HepG2 (cell line): Measurements from ENCODE around the gene INPP5K. TPM values are rescaled to one million over a fixed set of nuclear protein-coding genes. Genes with fewer than 3 reads are reported as not detected.

Experiments used
- AGO2 ChIP-seq: fragments of 200-400 bp; formaldehyde crosslinking; optimal IDR thresholded peaks from 2 replicates; pipeline ENCODE3; 2017; ENCODE audit warnings: mild to moderate bottlenecking, low read depth, low read length, moderate library complexity
- CBX2 ChIP-seq, 2 experiments: fragments of 200-600 bp in 1 of 2; sonication (generic); formaldehyde crosslinking in 1 of 2; IDR thresholded peaks; 2 replicates each; pipeline versions ENCODE4 v1.7.0 to v1.8.1; 2018 to 2022; ENCODE audit warnings: low read depth in 2 of 2, low read length in 1 of 2, mild to moderate bottlenecking in 1 of 2, missing genetic modification reagents in 1 of 2
- FOXK1 ChIP-seq: sonication (generic); formaldehyde crosslinking; IDR thresholded peaks from 2 replicates; pipeline ENCODE4 v1.4.0; 2020; ENCODE audit warnings: low read depth, missing genetic modification reagents, borderline replicate concordance
- GFI1 ChIP-seq: sonication (generic); formaldehyde crosslinking; IDR thresholded peaks from 2 replicates; pipeline ENCODE4 v1.5.0; 2020; ENCODE audit warnings: missing genetic modification reagents, mild to moderate bottlenecking, borderline replicate concordance
- YEATS2 ChIP-seq: sonication (generic); formaldehyde crosslinking; IDR thresholded peaks from 2 replicates; pipeline ENCODE4 v1.4.0; 2020; ENCODE audit warnings: missing genetic modification reagents, borderline replicate concordance
- ZBTB25 ChIP-seq: IDR thresholded peaks from 2 replicates; pipeline ENCODE4 v1.6.1; 2018; ENCODE audit warnings: missing genetic modification reagents
- ZNF274 ChIP-seq: sonication (generic); formaldehyde crosslinking; IDR thresholded peaks from 2 replicates; pipeline ENCODE4 v1.5.1; 2020; ENCODE audit warnings: mild to moderate bottlenecking, missing genetic modification reagents
- ZNF276 ChIP-seq: sonication (generic); formaldehyde crosslinking; IDR thresholded peaks from 2 replicates; pipeline ENCODE4 v1.4.0; 2020; ENCODE audit warnings: mild to moderate bottlenecking, low read depth, missing genetic modification reagents
- ZNF296 ChIP-seq: sonication (generic); formaldehyde crosslinking; conservative IDR thresholded peaks from 2 replicates; pipeline ENCODE4 v1.5.0; 2020; ENCODE audit warnings: mild to moderate bottlenecking, missing genetic modification reagents
- ZNF574 ChIP-seq: sonication (generic); formaldehyde crosslinking; IDR thresholded peaks from 2 replicates; pipeline ENCODE4 v1.4.0; 2020; ENCODE audit warnings: missing genetic modification reagents
- ZNF670 ChIP-seq: sonication (generic); formaldehyde crosslinking; IDR thresholded peaks from 2 replicates; pipeline ENCODE4 v1.8.0; 2022; ENCODE audit warnings: mild to moderate bottlenecking, missing genetic modification reagents, borderline replicate concordance
- polyA plus RNA-seq, 8 experiments: library from polyadenylated mRNA; depleted of rRNA in 3 of 8; stranded (reverse) in 7 of 8; unstranded in 1 of 8; fragments of >200 nt; fragmentation: Illumina TruSeq in 4 of 8; extraction: Trizol in 4 of 8; gene quantifications; 2 replicates each; pipeline versions ENCODE4 v1.2.1 to v1.2.3, GENCODE V29; 2011 to 2016; ENCODE audit warnings: low read depth in 4 of 8, missing spikeins in 1 of 8, mixed read lengths in 1 of 8; ENCODE audit not compliant: insufficient read depth in 1 of 8
- total RNA-seq, 5 experiments: library from RNA; depleted of rRNA; stranded (reverse); fragments of >200 nt; fragmentation: Illumina TruSeq; extraction: Trizol; gene quantifications; 2 replicates each; pipeline ENCODE4 v1.2.3, GENCODE V29; 2016; ENCODE audit warnings: low read depth in 1 of 5
- TF ChIP-seq, protein P1 (sequence below): sonication (generic); formaldehyde crosslinking; IDR thresholded peaks from 2 replicates; pipeline ENCODE4 v1.5.0; 2020; ENCODE audit warnings: mild to moderate bottlenecking, missing genetic modification reagents, borderline replicate concordance
- TF ChIP-seq, protein P2 (sequence below): sonication (generic); formaldehyde crosslinking; IDR thresholded peaks from 2 replicates; pipeline ENCODE4 v1.5.1; 2020; ENCODE audit warnings: mild to moderate bottlenecking, moderate library complexity, missing genetic modification reagents

Gene INPP5K
- total and polyA plus RNA-seq, 2 of the 13 experiments (the other 11 are each of a cell fraction or from before 2014, with no cell fraction given) = 4.8 to 9.6 TPM

GRCh38 chr17:1455797-1456599 is 60.4 kb downstream of the INPP5K start, which contains the start of gene CRK (continued):
- TF ChIP-seq FOXK1 (CRISPR knock-in tag) (peak; percentile 44; the same call in 1 of the 2 replicates), ZNF296 (CRISPR knock-in tag) (no peak), CBX2 (IDR thresholded peaks at IDR 0.05; ENCODE audit: low read depth, low read length) (no peak), CBX2 (CRISPR knock-in tag; IDR thresholded peaks at IDR 0.05; ENCODE audit: low read depth) (no peak), ZNF670 (CRISPR knock-in tag) (peak; percentile 17; the same call in 1 of the 2 replicates), ZNF276 (CRISPR knock-in tag) (0 out of 2 replicates have a peak, but pooled peaks have one; percentile 48), YEATS2 (peak; percentile 30; the same call in 1 of the 2 replicates), ZNF574 (CRISPR knock-in tag) (peak; percentile 82), GFI1 (CRISPR knock-in tag) (peak; percentile 10; the same call in 1 of the 2 replicates), ZNF274 (CRISPR knock-in tag) (peak; percentile 9), ZBTB25 (CRISPR knock-in tag) (peak; percentile 88), AGO2 (peak; percentile 91)
- TF ChIP-seq, protein P1, sequence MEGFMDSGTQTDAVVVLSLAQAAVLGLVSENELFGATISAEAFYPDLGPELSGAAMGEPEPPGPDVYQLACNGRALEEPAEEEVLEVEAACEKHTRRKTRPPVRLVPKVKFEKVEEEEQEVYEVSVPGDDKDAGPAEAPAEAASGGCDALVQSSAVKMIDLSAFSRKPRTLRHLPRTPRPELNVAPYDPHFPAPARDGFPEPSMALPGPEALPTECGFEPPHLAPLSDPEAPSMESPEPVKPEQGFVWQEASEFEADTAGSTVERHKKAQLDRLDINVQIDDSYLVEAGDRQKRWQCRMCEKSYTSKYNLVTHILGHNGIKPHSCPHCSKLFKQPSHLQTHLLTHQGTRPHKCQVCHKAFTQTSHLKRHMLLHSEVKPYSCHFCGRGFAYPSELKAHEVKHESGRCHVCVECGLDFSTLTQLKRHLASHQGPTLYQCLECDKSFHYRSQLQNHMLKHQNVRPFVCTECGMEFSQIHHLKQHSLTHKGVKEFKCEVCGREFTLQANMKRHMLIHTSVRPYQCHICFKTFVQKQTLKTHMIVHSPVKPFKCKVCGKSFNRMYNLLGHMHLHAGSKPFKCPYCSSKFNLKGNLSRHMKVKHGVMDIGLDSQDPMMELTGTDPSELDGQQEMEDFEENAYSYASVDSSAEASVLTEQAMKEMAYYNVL (CRISPR knock-in tag) = no peak; the same call in 1 of the 2 replicates
- TF ChIP-seq, protein P2, sequence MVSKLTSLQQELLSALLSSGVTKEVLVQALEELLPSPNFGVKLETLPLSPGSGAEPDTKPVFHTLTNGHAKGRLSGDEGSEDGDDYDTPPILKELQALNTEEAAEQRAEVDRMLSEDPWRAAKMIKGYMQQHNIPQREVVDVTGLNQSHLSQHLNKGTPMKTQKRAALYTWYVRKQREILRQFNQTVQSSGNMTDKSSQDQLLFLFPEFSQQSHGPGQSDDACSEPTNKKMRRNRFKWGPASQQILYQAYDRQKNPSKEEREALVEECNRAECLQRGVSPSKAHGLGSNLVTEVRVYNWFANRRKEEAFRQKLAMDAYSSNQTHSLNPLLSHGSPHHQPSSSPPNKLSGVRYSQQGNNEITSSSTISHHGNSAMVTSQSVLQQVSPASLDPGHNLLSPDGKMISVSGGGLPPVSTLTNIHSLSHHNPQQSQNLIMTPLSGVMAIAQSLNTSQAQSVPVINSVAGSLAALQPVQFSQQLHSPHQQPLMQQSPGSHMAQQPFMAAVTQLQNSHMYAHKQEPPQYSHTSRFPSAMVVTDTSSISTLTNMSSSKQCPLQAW (CRISPR knock-in tag) = peak; percentile 68
